Astrocyte (in vitro differentiated cells and primary cell): Measurements from ENCODE around the gene VAV2.

Experiments used
- EZH2 ChIP-seq: IDR thresholded peaks from 2 replicates; pipeline ENCODE4 v1.6.1; 2012; ENCODE audit warnings: mild to moderate bottlenecking, low read length, inconsistent platforms; ENCODE audit not compliant: insufficient read depth
- TF ChIP-seq, protein P1 (sequence below): IDR thresholded peaks from 2 replicates; pipeline ENCODE4 v1.5.1; 2011; ENCODE audit warnings: low read depth, mild to moderate bottlenecking, inconsistent platforms, low read length, moderate library complexity; ENCODE audit not compliant: insufficient read depth

DNA sequence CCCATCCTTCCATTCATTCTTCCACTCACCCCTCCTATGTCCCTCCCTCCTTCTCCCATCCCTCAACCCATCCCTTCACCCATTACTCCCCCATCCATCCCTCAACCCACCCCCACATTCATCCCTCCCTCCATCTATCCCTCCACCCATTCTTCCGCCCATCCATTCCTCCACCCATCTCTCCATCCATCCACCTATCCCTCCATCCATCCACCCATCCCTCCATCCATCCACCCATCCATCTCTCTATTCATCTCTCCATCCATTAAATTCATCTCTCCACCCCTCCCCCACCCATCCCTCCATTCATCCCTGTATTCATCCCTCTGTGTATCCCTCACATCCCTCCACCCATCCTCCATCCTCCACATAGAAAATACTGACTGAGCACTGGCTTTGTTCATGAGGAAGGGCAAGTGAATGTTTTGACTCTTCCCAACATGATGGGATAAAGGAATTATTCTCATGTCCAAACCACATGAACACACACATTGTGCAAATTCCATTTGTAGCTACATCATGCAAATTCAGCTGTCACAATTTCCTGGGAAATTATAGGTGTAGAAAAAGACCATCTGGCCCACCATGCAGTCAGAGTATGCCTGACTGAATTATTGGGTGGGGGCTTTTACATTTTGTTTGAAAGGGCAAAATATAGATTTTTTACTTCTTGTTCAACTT is 6.9 kb upstream of the VAV2 start:
- TF ChIP-seq, protein P1, sequence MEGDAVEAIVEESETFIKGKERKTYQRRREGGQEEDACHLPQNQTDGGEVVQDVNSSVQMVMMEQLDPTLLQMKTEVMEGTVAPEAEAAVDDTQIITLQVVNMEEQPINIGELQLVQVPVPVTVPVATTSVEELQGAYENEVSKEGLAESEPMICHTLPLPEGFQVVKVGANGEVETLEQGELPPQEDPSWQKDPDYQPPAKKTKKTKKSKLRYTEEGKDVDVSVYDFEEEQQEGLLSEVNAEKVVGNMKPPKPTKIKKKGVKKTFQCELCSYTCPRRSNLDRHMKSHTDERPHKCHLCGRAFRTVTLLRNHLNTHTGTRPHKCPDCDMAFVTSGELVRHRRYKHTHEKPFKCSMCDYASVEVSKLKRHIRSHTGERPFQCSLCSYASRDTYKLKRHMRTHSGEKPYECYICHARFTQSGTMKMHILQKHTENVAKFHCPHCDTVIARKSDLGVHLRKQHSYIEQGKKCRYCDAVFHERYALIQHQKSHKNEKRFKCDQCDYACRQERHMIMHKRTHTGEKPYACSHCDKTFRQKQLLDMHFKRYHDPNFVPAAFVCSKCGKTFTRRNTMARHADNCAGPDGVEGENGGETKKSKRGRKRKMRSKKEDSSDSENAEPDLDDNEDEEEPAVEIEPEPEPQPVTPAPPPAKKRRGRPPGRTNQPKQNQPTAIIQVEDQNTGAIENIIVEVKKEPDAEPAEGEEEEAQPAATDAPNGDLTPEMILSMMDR, result no peak
- TF ChIP-seq EZH2, result no peak
